ENCODE measurements around the gene SLC16A7.
A peak's percentile ranks its signal among the peaks of the same experiment; 100 is the strongest.
"Not testable (repeated sequence)": the region's sequence is repeated elsewhere in the genome, so short reads cannot be mapped to it uniquely, and the experiment has no call there.

Gene SLC16A7

DNA sequence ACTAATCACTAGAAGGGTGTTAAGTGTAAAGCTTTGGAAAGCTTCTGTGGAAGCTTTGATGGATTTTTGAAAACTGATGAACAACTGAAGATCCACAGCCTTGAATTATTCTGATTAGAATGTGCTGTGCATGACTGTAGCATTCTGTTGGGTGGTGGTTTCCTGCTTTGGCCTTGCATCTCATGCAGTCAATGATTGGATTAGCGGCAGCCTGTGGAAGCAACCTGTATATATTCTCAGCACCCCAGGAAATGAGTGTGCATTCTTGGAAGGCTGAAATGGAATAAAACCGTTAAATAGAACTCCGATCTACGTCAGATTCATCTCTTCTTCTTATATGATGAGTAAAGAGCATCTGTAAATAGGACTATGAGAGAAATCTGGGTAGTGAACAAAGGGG, 120.2 kb downstream of the SLC16A7 start:
- in situ Hi-C loops (cut with MboI; ENCODE audit: low pct_unique_long_range_greater_than_20kb, low sequenced_read_pairs): no loop called here

DNA sequence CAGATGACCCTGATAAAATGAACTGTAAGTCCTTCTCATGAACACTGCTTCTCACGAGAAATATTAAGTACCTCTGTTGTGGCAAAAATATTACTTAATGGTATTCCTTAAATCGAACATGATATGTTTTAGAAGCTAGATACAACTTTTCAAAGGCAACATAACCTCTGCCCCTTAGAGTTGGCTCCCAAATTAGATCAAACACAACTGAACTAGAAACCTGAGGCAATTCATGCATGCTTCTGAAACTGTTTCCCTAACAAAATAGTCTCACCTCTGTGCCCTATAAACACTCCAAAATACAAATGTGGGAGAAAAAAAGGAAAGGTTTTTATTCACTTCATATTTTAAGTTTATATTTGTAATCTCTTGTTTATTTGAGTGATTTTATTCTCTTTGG, 121.6 kb downstream of the SLC16A7 start:
- in situ Hi-C loops (cut with MboI; ENCODE audit: low pct_unique_long_range_greater_than_20kb, low sequenced_read_pairs): no loop called here
- no peak for DNase-seq

More for the DNA sequence above, 120.2 kb downstream of the SLC16A7 start:
- no peak for DNase-seq

DNA sequence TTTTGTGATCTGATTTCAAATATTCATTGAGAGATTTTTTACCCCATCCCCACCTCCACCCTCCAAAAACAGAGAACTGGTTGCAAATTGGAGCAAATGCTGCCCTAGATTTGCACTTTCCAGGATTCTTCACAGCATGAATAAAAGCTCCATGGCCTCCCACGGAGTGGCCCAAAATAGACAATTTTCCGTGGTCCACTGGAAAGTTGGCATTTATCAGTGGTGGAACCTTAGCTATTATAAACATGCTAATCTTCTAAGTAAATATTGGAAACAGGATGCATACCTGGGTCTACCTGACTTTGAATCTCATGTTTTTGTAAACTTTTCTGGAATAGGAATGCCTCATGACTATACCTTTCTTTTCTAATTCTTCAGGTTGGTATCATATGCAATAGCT, 123.9 kb downstream of the SLC16A7 start:
- in situ Hi-C loops (cut with MboI; ENCODE audit: low pct_unique_long_range_greater_than_20kb, low sequenced_read_pairs): no loop called here
- no peak for DNase-seq

DNA sequence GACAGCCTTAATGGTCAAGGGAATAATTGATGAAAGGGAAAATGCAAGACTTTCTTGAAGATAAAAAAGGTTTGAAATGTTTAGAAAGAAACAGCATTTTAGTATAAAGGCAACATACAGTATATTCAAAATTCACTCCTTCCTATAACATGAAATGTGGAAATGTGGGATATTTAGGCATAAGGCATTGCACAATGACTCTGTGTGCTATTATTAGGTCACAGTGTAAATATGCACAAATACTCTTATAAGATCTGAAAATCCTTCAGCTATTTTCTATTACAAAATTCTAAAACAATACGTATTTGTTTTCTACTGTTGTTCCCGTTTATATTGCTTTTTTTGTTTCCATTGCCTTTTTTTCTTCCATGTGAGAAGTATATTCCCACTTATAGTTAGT, 127.7 kb downstream of the SLC16A7 start:
- in situ Hi-C loops (cut with MboI; ENCODE audit: low pct_unique_long_range_greater_than_20kb, low sequenced_read_pairs): no loop called here
- DNase-seq: no peak

DNA sequence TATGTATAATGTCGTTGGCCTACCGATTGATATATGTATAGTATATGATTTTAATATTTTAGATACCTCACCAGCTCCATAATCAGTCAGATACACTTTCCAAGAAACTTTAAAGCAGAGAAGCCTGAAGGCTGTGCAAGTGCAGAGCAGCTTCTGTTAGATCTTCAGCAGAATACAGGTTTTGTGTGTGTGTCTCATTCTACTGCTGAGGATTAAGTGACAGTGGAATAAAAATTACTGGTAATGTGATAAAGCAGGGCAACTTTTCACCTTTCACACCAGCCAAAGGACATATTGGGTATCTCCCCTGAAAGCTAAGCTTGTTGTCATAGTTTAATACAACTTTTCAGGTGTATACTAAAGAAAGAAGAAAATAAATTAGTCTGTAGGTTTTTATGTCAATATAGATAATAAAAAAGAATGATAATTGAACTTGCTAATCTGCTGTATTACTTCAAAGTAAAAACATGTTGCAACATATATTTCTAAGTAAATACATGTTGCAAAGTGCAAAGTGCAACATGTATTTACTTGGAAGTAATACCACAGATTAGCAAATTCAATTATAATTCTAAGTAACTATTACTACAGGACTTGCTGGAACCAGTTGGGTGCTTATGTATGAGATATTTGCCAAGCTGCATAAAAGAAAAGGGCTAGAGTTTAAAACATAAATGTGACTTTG, 128.3 kb downstream of the SLC16A7 start:
- in situ Hi-C loops (cut with MboI; ENCODE audit: low pct_unique_long_range_greater_than_20kb, low sequenced_read_pairs): no loop called here
- no peak for DNase-seq

DNA sequence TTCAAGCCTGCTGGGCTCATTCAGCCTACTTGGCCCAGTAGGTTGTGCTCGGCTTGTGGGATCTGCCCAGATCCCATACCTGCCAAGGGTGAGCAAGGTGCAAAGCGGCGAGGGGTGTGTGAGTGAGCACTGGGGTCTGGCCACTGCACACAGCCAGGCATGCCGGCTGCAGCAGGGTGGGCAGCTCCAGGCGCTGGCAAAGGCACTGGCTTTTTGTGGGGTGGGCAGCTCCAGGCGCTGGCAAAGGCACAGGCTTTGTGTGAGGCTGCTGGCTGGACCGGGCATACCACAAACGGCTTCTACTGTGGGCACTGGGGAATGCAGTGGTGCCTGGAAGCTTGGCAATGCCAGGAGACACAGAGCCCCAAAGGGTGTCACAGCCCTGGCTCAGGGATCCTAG, 137.4 kb downstream of the SLC16A7 start:
- DNase-seq: no peak
- in situ Hi-C loops (cut with MboI; ENCODE audit: low pct_unique_long_range_greater_than_20kb, low sequenced_read_pairs): no loop called here

DNA sequence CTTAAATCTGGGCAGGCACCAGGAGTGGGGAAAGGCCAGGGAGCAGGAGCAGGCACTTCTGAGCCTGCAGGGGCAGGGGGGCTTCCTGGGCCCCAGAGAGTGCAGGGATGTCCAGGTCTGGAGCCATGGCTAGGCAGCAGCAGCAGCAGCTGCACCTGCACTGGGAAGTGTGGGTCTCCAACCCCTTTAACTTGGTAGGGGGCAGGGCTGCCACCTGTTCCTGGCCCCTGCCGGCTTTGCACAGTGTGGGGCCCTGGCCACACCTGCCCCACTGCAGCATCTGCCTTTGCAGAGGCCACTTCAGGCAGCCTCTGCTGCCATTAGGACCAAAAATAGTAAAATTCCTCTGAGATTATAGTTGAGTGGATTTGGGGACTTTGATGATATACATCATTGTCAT, 138.5 kb downstream of the SLC16A7 start:
- in situ Hi-C loops (cut with MboI; ENCODE audit: low pct_unique_long_range_greater_than_20kb, low sequenced_read_pairs): no loop called here
- no peak for DNase-seq

DNA sequence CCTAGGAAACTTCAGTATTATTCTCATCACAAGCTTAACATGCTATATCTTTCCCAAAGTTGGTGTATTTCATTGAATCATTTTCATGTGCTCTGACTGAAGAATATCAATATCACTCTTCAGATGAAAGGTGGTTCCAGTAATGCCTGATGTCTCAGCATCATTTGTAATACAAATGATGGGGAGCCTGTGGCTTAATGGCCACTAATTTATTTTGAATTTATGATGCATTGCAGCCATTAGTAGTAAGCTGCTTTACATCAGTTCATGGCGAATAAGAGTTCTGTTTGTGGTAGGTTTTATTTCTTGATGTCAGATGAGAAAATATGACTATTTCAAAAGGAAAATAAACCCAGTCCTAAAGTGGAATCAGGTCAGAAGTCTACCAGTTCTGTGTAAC, 139.4 kb downstream of the SLC16A7 start:
- in situ Hi-C loops (cut with MboI; ENCODE audit: low pct_unique_long_range_greater_than_20kb, low sequenced_read_pairs): no loop called here
- DNase-seq: no peak

DNA sequence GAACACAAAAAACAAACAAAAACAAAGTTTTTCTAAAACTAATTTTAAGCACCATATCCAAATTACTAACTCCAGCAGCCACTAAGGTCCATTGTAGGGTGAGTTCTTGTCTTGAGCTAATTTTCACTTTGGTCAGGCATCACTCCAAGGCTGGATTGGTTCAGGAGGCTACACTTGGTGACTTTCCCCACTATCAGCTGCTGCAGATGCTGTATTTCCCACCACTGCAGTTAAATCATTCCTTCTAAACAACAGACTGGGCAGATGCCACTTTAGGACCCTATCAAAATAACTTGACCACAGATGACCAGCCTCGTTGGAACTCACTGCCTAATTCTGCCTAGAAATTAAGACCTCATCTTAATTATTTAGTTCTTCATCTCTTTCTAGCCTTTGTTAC, 140.5 kb downstream of the SLC16A7 start:
- no peak for DNase-seq
- in situ Hi-C loops (cut with MboI; ENCODE audit: low pct_unique_long_range_greater_than_20kb, low sequenced_read_pairs): no loop called here

DNA sequence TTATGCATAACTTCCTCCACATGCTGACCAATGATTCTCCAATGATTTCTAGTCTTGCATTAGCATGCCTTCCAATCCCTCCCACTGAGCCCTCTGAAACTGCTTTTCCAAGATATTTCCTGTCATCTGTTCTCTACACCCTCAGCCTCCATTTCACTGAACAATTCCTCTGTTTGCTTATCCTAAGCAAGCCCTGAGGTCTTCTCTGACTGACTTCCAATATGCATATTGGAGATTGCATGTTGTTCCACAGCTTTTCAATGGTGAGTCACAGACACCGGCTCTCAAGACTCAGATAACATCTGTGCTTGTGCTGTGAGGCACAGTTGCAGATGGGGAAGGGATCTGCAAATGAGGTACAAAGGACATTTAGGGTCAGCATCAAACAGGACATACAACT, 141.0 kb downstream of the SLC16A7 start:
- DNase-seq: peak; percentile 15
- in situ Hi-C loops (cut with MboI; ENCODE audit: low pct_unique_long_range_greater_than_20kb, low sequenced_read_pairs): no loop called here

DNA sequence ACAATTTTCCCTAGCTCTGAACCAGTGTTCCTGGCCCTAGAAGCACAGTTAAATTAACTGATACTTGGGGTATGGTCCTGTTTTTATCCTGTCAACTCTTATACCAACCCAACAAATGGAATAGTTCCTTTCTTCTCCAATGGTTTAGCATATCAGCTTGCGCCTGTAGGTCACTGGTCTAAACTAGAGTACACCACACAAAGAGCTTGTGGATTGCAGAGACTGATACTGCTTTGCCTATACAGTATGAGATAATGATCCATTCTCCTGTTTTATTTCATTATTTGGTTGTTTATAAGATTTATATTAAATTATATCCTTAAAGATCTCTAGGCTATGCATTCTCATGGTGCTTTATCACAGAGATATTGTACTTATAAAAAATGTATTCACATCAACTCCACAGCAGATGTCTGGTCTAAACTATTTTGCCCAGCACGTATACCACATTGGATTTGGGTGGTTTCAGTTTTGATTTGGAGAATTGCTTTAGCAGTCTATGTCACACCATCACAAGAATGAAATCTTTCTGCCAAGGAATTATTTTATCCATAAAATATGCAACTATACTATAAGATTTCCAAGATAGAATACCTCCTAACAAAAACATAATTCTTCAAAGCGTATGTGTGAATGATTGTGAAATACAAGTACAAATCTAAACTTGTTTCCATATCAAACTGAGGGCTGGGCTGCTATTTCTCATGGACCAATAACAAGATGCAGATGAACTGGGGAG, 142.1 kb downstream of the SLC16A7 start:
- in situ Hi-C loops (cut with MboI; ENCODE audit: low pct_unique_long_range_greater_than_20kb, low sequenced_read_pairs): no loop called here
- DNase-seq: no peak

DNA sequence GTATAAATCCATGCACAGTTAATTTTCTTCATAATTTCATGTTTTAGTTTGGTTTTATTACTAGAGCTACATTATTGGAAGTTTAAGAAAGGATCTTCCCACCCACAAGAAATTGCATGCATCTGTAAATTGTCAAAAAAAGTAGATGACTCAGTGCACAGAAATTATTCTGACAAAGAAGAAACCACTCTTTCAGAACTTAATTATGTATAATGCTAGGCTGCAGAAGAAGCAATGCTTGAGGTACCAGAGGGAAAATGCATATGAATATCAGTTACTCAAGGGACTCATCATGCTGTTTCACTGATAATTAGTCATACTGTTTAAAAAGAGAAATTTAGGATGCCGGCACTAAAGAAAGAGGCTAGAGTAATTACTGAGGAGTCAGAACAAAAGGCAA, 147.0 kb downstream of the SLC16A7 start:
- in situ Hi-C loops (cut with MboI; ENCODE audit: low pct_unique_long_range_greater_than_20kb, low sequenced_read_pairs): no loop called here
- DNase-seq: no peak

DNA sequence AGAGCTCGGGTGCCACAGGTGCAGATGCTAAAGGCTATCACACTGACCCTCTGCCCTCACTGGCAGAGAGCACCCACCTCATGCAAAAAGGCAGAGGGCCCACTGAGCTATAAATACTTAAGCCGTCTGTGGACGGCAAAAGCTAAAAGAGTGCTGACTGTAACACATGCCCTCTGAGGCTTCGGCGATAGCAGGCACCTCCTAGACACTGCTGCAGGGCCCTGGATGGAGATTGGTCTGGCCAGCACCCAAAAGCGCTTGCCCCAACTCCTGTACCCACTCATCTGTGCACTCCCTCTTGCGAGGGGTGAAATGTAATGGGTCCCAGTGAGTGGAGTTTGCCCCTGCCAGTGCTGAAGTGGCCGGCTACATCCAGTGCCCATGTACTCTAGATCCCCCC, 148.7 kb downstream of the SLC16A7 start:
- in situ Hi-C loops (cut with MboI; ENCODE audit: low pct_unique_long_range_greater_than_20kb, low sequenced_read_pairs): no loop called here
- no peak for DNase-seq

DNA sequence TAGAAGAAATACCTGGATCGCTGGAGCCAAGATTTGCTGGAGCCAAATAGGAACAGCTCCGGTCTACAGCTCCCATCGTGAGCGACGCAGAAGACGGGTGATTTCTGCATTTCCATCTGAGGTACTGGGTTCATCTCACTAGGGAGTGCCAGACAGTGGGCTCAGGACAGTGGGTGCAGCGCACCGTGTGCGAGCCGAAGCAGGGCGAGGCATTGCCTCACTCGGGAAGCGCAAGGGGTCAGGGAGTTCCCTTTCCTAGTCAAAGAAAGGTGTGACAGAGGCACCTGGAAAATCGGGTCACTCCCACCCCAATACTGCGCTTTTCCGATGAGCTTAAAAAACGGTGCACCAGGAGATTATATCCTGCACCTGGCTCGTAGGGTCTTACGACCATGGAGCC, 155.3 kb downstream of the SLC16A7 start:
- DNase-seq; in situ Hi-C loops (cut with MboI; ENCODE audit: low pct_unique_long_range_greater_than_20kb, low sequenced_read_pairs): not testable (repeated sequence)

DNA sequence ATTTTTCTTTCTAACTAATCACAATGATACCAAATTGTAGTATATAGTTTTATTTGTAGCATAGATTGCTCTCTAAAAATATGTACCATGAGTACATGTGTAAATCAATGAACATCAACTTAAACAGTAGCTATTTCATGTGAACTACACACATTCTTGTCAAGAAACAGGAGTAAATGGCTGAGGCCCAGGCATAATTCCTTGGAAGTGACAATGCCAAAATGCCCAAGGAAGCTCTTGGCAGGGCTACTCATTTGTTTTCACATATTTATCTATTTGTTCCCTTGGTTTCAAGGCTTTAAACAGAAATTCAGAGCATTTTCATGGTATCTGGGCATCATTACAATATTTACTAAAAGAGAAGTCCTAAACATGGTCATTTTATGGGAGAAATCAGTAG, 165.7 kb downstream of the SLC16A7 start:
- no peak for DNase-seq
- in situ Hi-C loops (cut with MboI; ENCODE audit: low pct_unique_long_range_greater_than_20kb, low sequenced_read_pairs): no loop called here

DNA sequence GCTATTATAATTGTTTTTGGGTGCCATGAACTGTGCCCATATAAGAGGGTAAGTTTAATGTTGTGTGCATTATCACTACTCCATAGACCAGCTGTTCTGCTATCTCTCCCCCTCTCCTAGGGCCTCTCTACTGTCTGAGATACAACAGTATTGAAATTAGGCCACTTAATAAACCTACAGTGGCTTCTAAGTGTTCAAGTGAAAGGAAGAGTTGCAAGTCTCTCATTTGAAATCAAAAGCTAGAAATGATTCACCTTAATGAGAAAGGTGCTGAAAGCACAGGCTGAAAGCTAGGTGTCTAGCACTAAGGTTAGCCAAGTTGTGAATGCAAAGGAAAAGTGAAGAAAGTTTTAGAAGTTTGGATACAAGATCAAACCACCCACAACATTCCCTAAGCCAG, 168.0 kb downstream of the SLC16A7 start:
- in situ Hi-C loops (cut with MboI; ENCODE audit: low pct_unique_long_range_greater_than_20kb, low sequenced_read_pairs): no loop called here
- DNase-seq: no peak

DNA sequence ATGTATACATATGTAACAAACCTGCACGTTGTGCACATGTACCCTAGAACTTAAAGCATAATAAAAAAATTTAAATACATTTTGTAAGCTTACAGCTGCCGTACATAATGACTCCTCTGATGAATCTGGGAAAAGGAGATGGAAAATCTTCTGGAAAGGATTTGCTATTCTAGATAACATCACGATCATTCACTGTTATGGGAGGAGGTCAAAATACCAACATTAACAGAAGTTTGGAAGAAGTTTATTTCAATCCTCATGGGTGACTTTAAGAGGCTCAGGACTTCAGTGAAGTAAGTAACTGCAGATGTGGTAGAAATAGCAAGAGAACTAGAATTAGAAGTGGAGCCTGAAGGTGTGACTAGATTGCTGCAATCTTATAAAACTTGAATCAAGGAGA, 172.2 kb downstream of the SLC16A7 start:
- in situ Hi-C loops (cut with MboI; ENCODE audit: low pct_unique_long_range_greater_than_20kb, low sequenced_read_pairs): no loop called here
- DNase-seq: no peak

DNA sequence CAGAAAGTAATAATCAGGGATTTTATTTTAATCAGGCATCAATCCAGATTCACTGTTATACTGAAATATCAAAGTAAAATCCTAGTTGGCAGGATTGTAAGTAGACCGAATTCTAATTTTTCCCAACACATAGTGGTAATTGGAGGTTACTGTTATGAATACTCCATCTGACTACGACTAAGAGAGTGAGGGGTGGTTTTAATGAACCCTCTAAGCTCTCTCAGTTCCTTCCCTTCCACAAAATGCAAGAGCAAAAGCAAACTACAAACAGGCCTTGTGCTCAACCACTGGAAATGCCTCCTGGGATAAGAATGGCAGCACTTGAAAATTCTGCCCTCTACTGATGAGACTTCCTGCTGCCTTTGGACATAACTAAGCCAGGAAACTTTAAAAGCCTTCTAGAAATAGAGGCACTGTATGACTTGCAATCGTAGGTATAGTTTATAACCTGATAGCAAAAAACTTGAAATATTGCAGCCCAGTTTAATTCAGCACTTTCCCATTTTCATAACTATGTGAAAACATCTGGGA, 184.8 kb downstream of the SLC16A7 start:
- DNase-seq: peak; percentile 37
- in situ Hi-C loops (cut with MboI; ENCODE audit: low pct_unique_long_range_greater_than_20kb, low sequenced_read_pairs): no loop called here

DNA sequence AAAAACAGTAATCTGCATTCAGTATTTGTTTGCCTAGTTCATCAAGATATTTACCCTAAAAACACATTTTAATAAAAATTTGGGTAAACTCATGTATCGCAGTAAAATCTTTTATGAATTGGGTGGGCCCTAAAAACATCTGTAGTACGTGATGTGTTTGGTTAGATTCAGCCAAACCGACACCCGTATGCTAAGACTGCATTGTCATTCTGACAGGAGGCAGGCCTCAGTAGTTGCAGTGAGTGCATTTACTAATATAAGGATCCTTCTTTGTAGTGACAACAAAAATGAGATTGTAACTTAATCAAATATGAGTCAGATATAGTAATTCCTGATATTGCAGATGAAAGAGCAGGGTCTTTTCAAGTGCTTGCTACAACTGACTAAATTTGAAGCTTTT, 191.8 kb downstream of the SLC16A7 start:
- in situ Hi-C loops (cut with MboI; ENCODE audit: low pct_unique_long_range_greater_than_20kb, low sequenced_read_pairs): no loop called here
- no peak for DNase-seq

DNA sequence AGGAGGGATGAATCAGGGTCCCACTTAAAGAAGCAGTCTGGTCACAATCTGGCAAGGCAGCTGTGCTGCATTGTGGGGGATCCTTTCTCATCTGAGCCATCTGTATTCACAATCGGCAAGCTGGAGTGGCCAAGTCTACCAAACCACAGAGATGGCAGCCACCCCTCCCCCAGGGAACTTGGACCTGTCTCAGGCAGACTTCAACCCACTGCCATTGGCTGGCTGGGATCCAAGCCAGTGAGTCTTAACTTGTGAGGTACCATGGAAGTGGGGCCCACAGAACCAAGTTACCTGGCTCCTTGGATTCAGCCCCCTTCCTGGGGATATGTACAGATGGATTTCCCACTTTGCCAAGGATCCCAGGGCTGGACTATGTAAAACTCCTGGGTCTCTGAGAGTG, 196.8 kb downstream of the SLC16A7 start:
- DNase-seq: no peak
- in situ Hi-C loops (cut with MboI; ENCODE audit: low pct_unique_long_range_greater_than_20kb, low sequenced_read_pairs): no loop called here

DNA sequence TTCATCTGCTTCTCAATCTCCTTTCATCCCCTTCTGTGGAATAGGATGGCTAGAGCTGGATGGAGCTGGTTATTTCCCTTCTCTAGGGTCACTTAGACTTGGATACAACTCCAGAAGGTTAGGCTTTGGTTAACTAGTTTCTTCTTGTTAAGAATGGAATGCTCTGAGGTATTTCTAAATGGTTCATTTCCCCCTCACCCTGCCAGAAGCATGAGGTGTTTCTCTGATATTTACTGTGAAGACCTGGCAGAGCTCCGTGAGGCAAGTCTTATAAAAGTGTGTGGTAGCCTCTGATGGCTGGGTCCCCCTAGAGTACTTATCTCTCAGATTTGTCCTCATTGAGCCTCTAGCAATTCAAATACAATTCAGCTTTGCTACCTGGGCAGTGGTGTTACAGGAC, 207.9 kb downstream of the SLC16A7 start:
- in situ Hi-C loops (cut with MboI; ENCODE audit: low pct_unique_long_range_greater_than_20kb, low sequenced_read_pairs): no loop called here

More for the DNA sequence above, 207.9 kb downstream of the SLC16A7 start:
- DNase-seq: no peak
